ENCODE data around the gene PALLD. TPM values are rescaled to one million over a fixed set of nuclear protein-coding genes. Genes with fewer than 3 reads are reported as not detected.

Gene PALLD
- total RNA-seq, 2 donors from 2014 or later, result 440 to 625 TPM

DNA sequence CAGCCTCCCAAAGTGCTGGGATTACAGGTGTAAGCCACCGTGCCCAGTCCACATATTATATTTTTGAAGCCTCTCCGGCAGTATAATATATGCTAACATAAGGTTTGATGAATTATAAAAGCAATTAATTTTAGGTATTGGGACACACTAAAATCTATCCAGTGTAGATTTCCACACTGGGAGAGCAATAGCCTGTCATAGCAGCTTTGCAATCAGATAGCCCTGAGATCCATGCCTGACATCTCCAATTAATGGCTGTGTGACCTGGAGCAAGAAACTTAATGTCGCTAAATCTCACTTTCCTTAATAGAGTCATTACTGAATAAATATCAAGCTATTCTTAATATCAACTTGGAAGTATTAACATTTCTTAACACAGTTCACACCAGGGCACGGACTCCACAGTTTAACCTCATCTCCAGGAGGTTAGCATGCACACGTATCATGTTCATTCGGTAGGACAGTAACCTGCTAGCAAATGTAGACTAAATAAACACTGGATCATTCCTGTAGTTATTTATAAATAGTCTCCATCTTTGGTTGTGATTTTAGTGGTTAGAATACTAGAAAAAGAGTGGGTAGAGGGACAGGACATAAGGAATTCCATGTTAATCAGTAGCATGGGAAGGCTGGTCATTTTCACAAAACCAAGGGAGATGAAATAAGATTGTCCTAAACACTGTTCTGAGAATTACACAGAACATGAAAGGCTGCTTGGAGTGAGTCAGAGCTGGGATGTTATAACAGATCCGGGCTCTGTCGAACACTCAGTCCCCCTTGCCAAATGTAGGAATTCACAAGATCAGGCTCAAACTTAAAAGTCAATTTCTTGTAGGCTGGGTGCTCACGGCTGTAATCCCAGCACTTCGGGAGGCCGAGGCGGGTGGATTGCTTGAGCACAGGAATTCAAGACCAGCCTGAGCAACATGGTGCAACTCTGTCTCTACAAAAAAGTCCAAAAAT, 254.7 kb downstream of the PALLD start:
- no peak for DNase-seq
- peak in 1 of 2 donors; percentile 28 for ATAC-seq
- intact Hi-C loops (cut with DNase I), result no loop called here

- DNase-seq (no peak), ATAC-seq (no peak)
- intact Hi-C loops (cut with DNase I), result no loop called here
Measured at GRCh38 chr4:168755598-168756477, 259.0 kb downstream of the PALLD start.

- no peak for ATAC-seq
- DNase-seq, result no peak
- intact Hi-C loops (cut with DNase I), result no loop called here
Measured at GRCh38 chr4:168757500-168757899, 260.6 kb downstream of the PALLD start.

DNA sequence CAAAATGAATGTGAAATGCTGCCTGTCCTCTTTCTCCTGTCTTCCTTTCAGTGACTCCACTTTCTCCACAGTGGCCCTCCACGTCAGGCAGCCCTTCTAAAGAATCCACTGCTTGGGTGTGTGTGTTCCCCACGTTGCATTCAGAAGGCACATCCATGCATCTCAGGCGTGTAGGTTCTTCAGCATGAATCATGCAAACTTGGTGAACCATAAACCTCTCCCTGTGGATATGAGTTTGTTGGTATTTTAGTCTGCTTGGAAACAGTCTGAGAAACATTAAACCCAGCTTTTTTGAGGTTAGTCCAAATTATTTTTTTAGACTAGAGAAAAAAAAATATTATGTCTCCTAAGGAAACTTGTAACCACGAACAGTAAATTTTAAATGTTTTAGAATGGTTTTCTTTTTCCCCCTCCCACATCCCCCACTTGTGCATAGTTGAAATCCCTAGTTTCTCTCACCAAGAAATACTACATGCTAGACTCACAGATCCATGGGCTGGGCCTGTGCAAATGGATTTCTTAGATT, 261.6 kb downstream of the PALLD start:
- DNase-seq, result no peak
- intact Hi-C loops (cut with DNase I), result no loop called here
- peak; percentile 32 to 52 for ATAC-seq

DNA sequence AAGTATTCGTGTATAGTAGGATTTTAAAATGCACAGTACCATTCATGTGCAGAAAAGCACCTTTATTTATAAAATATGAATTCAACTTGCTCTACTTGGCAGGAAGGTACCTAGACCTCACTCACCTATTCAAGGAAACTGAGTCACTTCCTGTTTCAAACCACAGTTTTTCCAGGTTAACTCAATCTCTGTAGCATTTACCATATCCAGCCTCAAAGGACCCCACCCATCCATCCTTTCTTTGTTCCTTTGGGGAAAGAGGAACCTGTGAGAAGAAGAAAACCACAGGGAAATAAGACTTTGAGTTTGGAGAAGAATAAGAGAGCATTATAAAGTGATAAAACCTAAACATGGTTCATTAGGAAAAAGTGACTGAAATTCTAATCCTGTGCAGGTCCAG, 262.5 kb downstream of the PALLD start:
- intact Hi-C loops (cut with DNase I), result no loop called here
- ATAC-seq, result no peak

GRCh38 chr4:168759959-168760527, 263.2 kb downstream of the PALLD start:
- no peak for DNase-seq
- intact Hi-C loops (cut with DNase I), result no loop called here
- ATAC-seq, result no peak

More for the DNA sequence above, 262.5 kb downstream of the PALLD start:
- DNase-seq, result no peak

DNA sequence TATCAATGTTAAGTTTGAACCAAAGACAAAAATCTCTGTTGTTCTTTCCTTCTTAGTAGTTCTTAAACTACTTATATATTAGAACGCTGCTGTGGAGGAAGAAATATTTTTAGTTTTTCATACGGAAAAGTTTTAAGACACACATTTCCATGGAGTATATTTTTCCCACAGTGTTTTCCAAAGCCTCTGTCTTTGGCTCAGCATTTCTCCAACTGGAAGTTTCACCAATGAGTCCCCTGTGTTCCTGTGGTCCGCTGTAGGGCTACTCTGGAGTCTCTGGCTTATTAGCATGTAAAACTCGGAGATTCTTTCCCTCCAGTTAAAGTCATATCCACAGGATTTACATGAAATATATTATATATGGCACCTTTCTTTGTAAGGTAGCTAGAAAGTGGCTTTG, 264.2 kb downstream of the PALLD start:
- intact Hi-C loops (cut with DNase I), result no loop called here
- ATAC-seq, result no peak
- no peak for DNase-seq

- intact Hi-C loops (cut with DNase I), result no loop called here
- DNase-seq (no peak), ATAC-seq (peak; percentile 44 to 49)
Measured at GRCh38 chr4:168765322-168765721, 268.5 kb downstream of the PALLD start.

DNA sequence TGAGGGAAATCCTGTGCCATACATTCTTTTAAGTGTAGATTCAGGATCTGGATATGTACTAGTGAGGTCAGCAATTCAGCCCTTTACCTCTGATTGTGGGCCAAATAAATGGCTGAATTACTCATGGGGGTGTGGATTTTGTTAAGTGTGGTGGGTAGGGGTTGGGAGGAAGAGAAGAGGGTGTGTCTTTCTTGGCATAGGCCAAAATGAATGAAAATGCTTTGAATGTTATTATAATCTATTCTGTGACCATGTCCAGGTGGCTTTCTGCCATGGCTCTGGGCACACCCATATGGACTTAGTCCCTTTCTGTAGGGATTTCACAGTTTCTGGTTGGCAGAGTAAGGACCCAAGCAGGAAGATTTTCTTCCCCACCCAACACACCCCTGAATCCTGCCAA, 268.9 kb downstream of the PALLD start:
- ATAC-seq (peak; percentile 54 to 71), DNase-seq (peak; percentile 70)
- intact Hi-C loops (cut with DNase I), result no loop called here

DNA sequence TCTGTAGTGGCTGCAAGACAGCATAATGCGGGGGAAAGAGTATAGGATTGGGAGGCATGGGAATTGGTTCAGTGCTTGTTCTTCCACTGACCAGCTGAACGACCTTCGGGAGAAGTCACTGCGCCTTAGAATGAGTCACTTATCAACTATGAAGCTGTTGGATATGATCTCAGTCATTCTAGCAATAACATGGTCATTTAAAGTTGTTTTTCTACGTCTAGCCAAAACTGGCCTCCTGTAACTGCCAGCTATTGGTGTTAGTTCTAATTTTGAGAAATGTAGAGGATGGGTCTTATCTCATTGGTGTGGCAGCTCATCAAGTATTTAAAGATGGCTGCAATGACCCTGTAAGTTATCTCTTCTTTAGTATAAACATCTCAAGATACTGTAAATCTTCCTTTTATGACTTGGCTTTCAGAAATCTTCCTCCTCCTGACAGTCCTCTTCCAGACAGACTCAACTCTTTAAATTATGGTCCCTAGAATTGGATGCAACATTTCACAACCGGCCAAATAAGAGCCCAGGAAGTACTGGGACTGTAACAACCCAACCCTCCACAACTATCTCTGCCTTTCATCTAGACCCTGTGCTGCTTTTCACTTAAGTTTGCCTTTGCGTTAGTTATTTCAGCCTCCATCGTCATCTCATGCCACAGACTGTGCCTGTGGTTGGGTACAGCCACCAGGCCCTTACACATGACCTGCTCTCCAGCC, 269.9 kb downstream of the PALLD start:
- ATAC-seq, result peak; percentile 42 to 70
- intact Hi-C loops (cut with DNase I), result no loop called here
- no peak for DNase-seq

GRCh38 chr4:168769416-168769815, 272.6 kb downstream of the PALLD start:
- DNase-seq (peak; percentile 44), ATAC-seq (peak; percentile 12 to 66)
- intact Hi-C loops (cut with DNase I), result no loop called here

GRCh38 chr4:168769837-168770236, 273.0 kb downstream of the PALLD start:
- intact Hi-C loops (cut with DNase I), result no loop called here
- ATAC-seq (no peak), DNase-seq (no peak)

GRCh38 chr4:168771251-168771650, 274.4 kb downstream of the PALLD start:
- DNase-seq, result no peak
- ATAC-seq, result no peak
- intact Hi-C loops (cut with DNase I), result no loop called here

- DNase-seq, result peak; percentile 39
- intact Hi-C loops (cut with DNase I), result no loop called here
- ATAC-seq, result peak; percentile 14 to 24
Measured at GRCh38 chr4:168773388-168774195, 276.7 kb downstream of the PALLD start.

- intact Hi-C loops (cut with DNase I), result no loop called here
- ATAC-seq (no peak), DNase-seq (no peak)
Measured at GRCh38 chr4:168776382-168776781, 279.5 kb downstream of the PALLD start.

DNA sequence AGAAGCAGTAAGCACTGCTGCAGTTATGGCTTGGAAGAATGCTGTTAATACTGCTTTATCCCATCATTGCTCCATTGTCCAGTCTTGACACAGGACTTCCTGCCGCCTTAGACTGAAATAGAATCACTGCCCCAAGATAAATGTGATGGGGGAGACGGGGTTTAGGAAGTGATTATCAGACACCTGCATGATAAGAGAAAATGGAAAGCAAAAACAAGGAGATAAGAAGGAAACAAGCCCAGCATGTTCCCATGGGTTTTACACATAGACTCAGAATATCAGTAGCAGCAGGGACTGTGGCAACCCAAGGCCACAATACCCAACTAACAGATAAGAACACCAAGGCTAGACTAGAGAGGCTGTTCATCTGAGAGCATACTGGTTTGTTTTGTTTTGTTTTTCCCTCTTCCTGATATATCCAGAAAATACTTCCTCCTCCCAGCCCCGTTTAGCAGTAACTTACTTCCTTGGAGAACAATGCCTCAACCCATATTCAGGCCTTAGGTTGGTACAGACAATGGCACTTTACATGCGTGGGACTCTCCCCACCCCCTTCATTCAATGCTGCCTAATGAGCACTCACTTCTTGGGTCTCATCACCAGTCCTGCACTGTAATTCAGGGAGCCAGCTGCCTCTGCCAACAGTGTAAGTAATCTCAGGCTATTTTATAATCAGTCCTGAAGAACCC, 280.6 kb downstream of the PALLD start:
- intact Hi-C loops (cut with DNase I), result no loop called here
- ATAC-seq (no peak), DNase-seq (no peak)

- intact Hi-C loops (cut with DNase I), result no loop called here
- no peak for DNase-seq
- ATAC-seq, result peak; percentile 27 to 50
Measured at GRCh38 chr4:168781341-168781740, 284.5 kb downstream of the PALLD start.

Data from left cardiac atrium (tissue), 4 donors.